Measurements from ENCODE around the gene DSEL. TPM values are rescaled to one million over a fixed set of nuclear protein-coding genes. Genes with fewer than 3 reads are reported as not detected.

Gene DSEL
- 7.8 and 13.4 TPM in 2 replicates for total RNA-seq

GRCh38 chr18:67516539-67517443, at the start of gene DSEL:
Gene DSEL, minus strand, starts transcription at chr18:67516720. Its CDS starts 2,112 bp downstream, at chr18:67514608.

